PC-3 (cell line): ENCODE results near the gene ATG5.

Source experiments
- CTCF ChIP-seq: fragments of 300-600 bp; sonication (generic); conservative IDR thresholded peaks from 2 replicates; pipeline ENCODE4 v1.5.1; 2017; ENCODE audit warnings: antibody characterized with exemption, low read depth, mild to moderate bottlenecking, low read length
- EZH2 ChIP-seq: fragments of 300-600 bp; sonication (generic); IDR thresholded peaks from one replicate; pipeline ENCODE4 v1.6.1; 2017; ENCODE audit warnings: antibody characterized with exemption, mild to moderate bottlenecking, low read length; ENCODE audit not compliant: unreplicated experiment
- EZH2phosphoT487 ChIP-seq: fragments of 300-600 bp; sonication (generic); IDR thresholded peaks from 2 replicates; pipeline ENCODE4 v1.6.1; 2018; ENCODE audit warnings: mild to moderate bottlenecking, antibody characterized with exemption, low read length, borderline replicate concordance

GRCh38 chr6:106163966-106164877, 161.3 kb downstream of the ATG5 start:
- TF ChIP-seq CTCF = no peak
- TF ChIP-seq EZH2phosphoT487 = no peak
- no peak for TF ChIP-seq EZH2
